Gastrocnemius medialis (tissue), 4 donors: ENCODE results near the gene UGGT2. TPM values are rescaled to one million over a fixed set of nuclear protein-coding genes. Genes with fewer than 3 reads are reported as not detected.
"Not testable (repeated sequence)": the region's sequence is repeated elsewhere in the genome, so short reads cannot be mapped to it uniquely, and the experiment has no call there.

Experiments used
- ATAC-seq, 2 donors: fragments of 150-250 bp; one replicate each; pipeline ENCODE4 v1.9.1; 2016
- DNase-seq, 2 donors: peaks; one replicate each; pipeline ENCODE4 v3.0.0-alpha.2; 2019
- H3K27ac ChIP-seq, 4 donors: fragments of 200-600 bp; sonication (generic); 1 replicate in 1 of 4; 2 replicates in 3 of 4; pipeline ENCODE4 v1.5.1; 2016 to 2018; ENCODE audit warnings: mild to moderate bottlenecking in 2 of 4, moderate library complexity in 1 of 4
- H3K27me3 ChIP-seq, 3 donors: fragments of 200-600 bp; sonication (generic) in 2 of 3; 1 replicate in 1 of 3; 2 replicates in 2 of 3; pipeline versions ENCODE4 v1.5.1 to v1.6.0; 2016 to 2019; ENCODE audit warnings: mild to moderate bottlenecking in 1 of 3, moderate library complexity in 1 of 3
- H3K36me3 ChIP-seq, 2 donors: fragments of 200-600 bp; sonication (generic) in 1 of 2; one replicate each; pipeline ENCODE4 v1.5.1; 2017 to 2018
- H3K4me1 ChIP-seq, 2 donors: fragments of 200-600 bp; sonication (generic) in 1 of 2; one replicate each; pipeline ENCODE4 v1.5.1; 2016 to 2017; ENCODE audit warnings: mild to moderate bottlenecking in 2 of 2
- H3K4me3 ChIP-seq, 4 donors: fragments of 200-600 bp; sonication (generic) in 3 of 4; 1 replicate in 1 of 4; 2 replicates in 3 of 4; pipeline ENCODE4 v1.5.1; 2016 to 2019; ENCODE audit warnings: mild to moderate bottlenecking in 2 of 4
- H3K9me3 ChIP-seq, 3 donors: fragments of 200-600 bp; sonication (generic) in 2 of 3; 1 replicate in 1 of 3; 2 replicates in 2 of 3; pipeline ENCODE4 v1.5.1; 2016 to 2019
- POLR2A ChIP-seq, 2 donors: fragments of 450-650 bp; IDR thresholded peaks; one replicate each; pipeline ENCODE4 v1.6.1; 2017; ENCODE audit warnings: antibody characterized with exemption in 2 of 2, mild to moderate bottlenecking in 2 of 2, moderate library complexity in 2 of 2
- in situ Hi-C, 4 donors: fragments of 200-750 bp; cut with MboI; loops; one replicate each; pipeline versions ENCODE4 v1.15.0 to v1.8.0; 2017; ENCODE audit warnings: low sequenced_read_pairs in 4 of 4
- intact Hi-C: fragments of 100-400 bp; cut with DNase I; formaldehyde crosslinking; loops from one replicate; pipeline ENCODE4 v1.15.1; 2023; ENCODE audit warnings: low total_unique reads
- total RNA-seq, 4 donors: library from RNA; depleted of rRNA; stranded (reverse); fragments of >200 nt; gene quantifications; one replicate each; pipeline versions ENCODE4 v1.1.0 to v1.2.3, GENCODE V29; 2016
- TF ChIP-seq, protein P1 (sequence below), 5 experiments: fragments of 450-650 bp in 3 of 5; fragments of 200-600 bp in 2 of 5; sonication (generic) in 2 of 5; IDR thresholded peaks in 4 of 5; conservative IDR thresholded peaks in 1 of 5; 1 replicate in 4 of 5; 2 replicates in 1 of 5; pipeline ENCODE4 v1.5.1; 2016 to 2019; ENCODE audit warnings: antibody characterized with exemption in 5 of 5, mild to moderate bottlenecking in 3 of 5, moderate library complexity in 3 of 5

Gene UGGT2
- total RNA-seq, 4 donors from 2014 or later: 4.0 to 10.6 (median 6.8) TPM

DNA sequence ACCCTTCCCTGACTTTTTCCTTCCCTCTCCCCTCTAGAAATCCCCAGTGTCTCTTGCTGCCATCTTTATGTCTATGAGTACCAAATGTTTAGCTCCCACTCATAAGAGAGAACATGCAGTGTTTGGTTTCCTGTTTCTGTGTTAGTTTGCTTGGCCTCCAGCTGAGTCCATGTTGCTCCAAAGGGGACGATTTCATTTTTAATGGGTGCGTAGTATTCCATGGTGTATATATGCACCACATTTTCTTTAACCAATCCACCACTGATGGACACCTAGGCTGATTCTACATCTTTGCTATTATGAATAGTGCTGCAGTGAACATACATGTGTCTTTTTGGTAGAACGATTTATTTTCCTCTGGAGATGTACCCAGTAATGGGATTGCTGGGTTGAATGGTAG is 123.8 kb downstream of the UGGT2 start:
- Histone ChIP-seq H3K4me1 (no peaks in the 10 kb centered on the region), H3K36me3 (peaks cover 0 to 8% of the 10 kb centered on the region in 2 donors), H3K27me3 (no peaks in the 10 kb centered on the region), H3K4me3 (no peak overlapping the region), H3K9me3 (no peaks in the 10 kb centered on the region), H3K27ac (no peak overlapping the region)
- TF ChIP-seq POLR2A (IDR thresholded peaks at IDR 0.05): no peak
- TF ChIP-seq, protein P1, sequence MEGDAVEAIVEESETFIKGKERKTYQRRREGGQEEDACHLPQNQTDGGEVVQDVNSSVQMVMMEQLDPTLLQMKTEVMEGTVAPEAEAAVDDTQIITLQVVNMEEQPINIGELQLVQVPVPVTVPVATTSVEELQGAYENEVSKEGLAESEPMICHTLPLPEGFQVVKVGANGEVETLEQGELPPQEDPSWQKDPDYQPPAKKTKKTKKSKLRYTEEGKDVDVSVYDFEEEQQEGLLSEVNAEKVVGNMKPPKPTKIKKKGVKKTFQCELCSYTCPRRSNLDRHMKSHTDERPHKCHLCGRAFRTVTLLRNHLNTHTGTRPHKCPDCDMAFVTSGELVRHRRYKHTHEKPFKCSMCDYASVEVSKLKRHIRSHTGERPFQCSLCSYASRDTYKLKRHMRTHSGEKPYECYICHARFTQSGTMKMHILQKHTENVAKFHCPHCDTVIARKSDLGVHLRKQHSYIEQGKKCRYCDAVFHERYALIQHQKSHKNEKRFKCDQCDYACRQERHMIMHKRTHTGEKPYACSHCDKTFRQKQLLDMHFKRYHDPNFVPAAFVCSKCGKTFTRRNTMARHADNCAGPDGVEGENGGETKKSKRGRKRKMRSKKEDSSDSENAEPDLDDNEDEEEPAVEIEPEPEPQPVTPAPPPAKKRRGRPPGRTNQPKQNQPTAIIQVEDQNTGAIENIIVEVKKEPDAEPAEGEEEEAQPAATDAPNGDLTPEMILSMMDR (IDR thresholded peaks at IDR 0.05 in 4 of 5, conservative IDR thresholded peaks at IDR 0.05 in 1 of 5): no peak
- intact Hi-C loops (no loop called here), in situ Hi-C loops (no loop called here)
- DNase-seq (no peak), ATAC-seq (no peak)

DNA sequence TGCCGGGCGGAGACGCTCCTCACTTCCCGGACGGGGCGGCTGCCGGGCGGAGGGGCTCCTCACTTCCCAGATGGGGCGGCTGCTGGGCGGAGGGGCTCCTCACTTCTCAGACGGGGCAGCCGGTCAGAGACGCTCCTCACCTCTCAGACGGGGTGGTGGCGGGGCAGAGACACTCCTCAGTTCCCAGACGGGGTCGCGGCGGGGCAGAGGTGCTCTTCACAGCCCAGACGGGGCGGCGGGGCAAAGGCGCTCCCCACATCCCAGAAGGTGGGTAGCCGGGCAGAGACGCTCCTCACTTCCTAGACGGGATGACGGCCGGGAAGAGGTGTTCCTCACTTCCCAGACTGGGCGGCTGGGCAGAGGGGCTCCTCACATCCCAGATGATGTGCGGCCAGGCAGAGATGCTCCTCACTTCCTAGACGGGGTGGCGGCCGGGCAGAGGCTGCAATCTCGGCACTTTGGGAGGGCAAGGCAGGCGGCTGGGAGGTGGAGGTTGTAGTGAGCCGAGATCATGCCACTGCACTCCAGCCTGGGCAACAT is 124.8 kb downstream of the UGGT2 start:
- H3K27me3 ChIP-seq, intact Hi-C loops, H3K4me1 ChIP-seq, H3K4me3 ChIP-seq, H3K27ac ChIP-seq, H3K9me3 ChIP-seq, in situ Hi-C loops, ATAC-seq, DNase-seq, H3K36me3 ChIP-seq: not testable (repeated sequence)

DNA sequence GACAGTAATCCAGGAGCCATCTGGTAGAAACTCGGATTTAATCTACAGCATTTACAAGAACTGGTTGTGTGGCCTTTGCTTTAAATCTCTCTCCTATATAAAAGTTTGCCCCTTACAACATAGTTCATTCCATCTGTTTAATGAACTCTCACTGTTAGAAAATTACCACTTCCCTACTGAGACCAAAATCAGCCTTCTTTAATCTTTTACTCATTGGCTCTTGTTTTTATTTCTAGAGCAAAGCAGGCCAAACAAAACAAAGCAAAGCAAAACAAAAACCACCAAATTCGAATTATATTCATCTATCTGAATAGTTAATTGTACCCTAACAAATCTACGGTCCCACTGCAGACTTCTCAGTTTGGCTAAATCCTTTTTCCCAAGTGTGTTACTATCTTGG is 127.0 kb downstream of the UGGT2 start:
- in situ Hi-C loops: no loop called here
- no peaks in the 10 kb centered on the region for H3K27me3 ChIP-seq
- H3K4me3 ChIP-seq: no peak overlapping the region
- peaks cover 0 to 8% of the 10 kb centered on the region in 2 donors for H3K36me3 ChIP-seq
- intact Hi-C loops: no loop called here
- DNase-seq: no peak
- ATAC-seq: no peak
- H3K4me1 ChIP-seq: no peaks in the 10 kb centered on the region
- no peaks in the 10 kb centered on the region for H3K9me3 ChIP-seq
- H3K27ac ChIP-seq: no peak overlapping the region
- TF ChIP-seq, protein P1 (IDR thresholded peaks at IDR 0.05 in 4 of 5, conservative IDR thresholded peaks at IDR 0.05 in 1 of 5): no peak
- TF ChIP-seq POLR2A (IDR thresholded peaks at IDR 0.05): no peak

DNA sequence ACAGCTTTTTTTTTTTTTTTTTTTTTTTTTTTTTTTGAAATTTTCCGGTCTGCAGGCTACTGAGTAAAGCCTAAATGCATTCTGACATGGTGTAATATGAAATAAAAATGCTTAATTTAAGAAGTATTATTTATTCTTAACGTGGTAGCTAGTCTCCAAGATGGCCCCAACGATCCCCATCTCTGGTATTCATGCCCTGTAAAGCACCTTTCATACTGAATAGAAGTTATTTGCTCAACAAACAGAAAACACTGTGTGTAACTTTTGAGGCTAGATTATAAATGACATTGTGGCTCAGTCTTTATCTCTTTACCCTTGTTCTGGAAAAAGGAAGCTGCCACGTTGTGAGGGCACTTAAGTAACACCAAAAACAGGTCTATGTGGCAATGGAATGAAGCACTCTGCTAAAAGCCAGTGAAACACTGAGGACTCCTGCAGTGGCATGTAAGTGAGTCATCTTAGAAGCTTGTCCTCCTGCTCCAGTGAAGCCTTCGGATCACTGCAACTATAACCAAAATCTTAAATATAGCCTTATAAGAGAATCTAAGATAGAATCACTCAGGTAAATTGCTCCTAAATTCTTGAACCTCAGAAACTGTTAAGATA is 128.7 kb downstream of the UGGT2 start:
- intact Hi-C loops: no loop called here
- Histone ChIP-seq H3K27me3 (no peaks in the 10 kb centered on the region), H3K4me3 (no peak overlapping the region), H3K36me3 (no peaks in the 10 kb centered on the region), H3K4me1 (no peaks in the 10 kb centered on the region), H3K27ac (no peak overlapping the region), H3K9me3 (no peaks in the 10 kb centered on the region)
- no peak for ATAC-seq
- no peak for DNase-seq
- TF ChIP-seq POLR2A (IDR thresholded peaks at IDR 0.05): no peak
- TF ChIP-seq, protein P1 (IDR thresholded peaks at IDR 0.05 in 4 of 5, conservative IDR thresholded peaks at IDR 0.05 in 1 of 5): no peak
- in situ Hi-C loops: no loop called here

DNA sequence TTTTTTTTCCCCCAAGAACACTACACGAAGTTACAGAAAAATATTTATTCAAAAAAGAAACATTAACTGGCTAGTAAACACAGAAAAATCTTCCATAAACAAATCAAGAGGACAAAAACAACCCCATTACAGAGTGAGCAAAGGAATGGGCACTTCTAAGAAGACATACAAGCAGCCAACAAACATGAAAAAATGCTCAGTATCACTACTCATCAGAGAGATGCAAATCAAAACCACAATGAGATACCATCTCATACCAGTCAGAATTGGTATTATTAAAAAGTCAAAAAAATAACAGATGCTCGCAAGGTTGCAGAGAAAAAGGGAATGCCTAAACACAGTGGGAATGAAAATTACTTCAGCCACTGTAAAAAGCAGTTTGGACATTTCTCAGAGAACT is 131.7 kb downstream of the UGGT2 start:
- ATAC-seq (no peak), DNase-seq (no peak)
- H3K4me1 ChIP-seq: no peaks in the 10 kb centered on the region
- H3K27ac ChIP-seq: no peak overlapping the region
- in situ Hi-C loops: no loop called here
- intact Hi-C loops: no loop called here
- no peaks in the 10 kb centered on the region for H3K9me3 ChIP-seq
- H3K36me3 ChIP-seq: no peaks in the 10 kb centered on the region
- no peaks in the 10 kb centered on the region for H3K27me3 ChIP-seq
- TF ChIP-seq POLR2A (IDR thresholded peaks at IDR 0.05): no peak
- TF ChIP-seq, protein P1 (IDR thresholded peaks at IDR 0.05 in 4 of 5, conservative IDR thresholded peaks at IDR 0.05 in 1 of 5): no peak
- no peak overlapping the region for H3K4me3 ChIP-seq
